Calu3 (cell line): Measurements from ENCODE around the gene ZC3H12C. TPM values are rescaled to one million over a fixed set of nuclear protein-coding genes. Genes with fewer than 3 reads are reported as not detected.

ENCODE experiments used
- BruUV-seq: library from RNA; stranded (reverse); fragments of 400-500 nt; replicated peaks from 2 replicates; lab custom pipeline; 2021; lab: Mats Ljungman, UMichigan
- CTCF ChIA-PET: fragments of 300-600 bp; sonication (Branson Sonifier 250); formaldehyde crosslinking; loops from one replicate; lab custom pipeline; 2022; ENCODE audit warnings: antibody characterized with exemption; lab: Charles Lee
- DNase-seq: peaks from one replicate; pipeline ENCODE4 v3.0.0; 2022
- H3K27ac Mint-ChIP-seq: one replicate; pipeline ENCODE4 v1.8.0; 2022; ENCODE audit warnings: mixed read lengths; ENCODE audit not compliant: unreplicated experiment
- H3K27me3 Mint-ChIP-seq: one replicate; pipeline ENCODE4 v1.8.0; 2022; ENCODE audit warnings: mixed read lengths; ENCODE audit not compliant: unreplicated experiment
- H3K36me3 Mint-ChIP-seq: one replicate; pipeline ENCODE4 v1.8.0; 2022; ENCODE audit warnings: mild to moderate bottlenecking, moderate library complexity, mixed read lengths; ENCODE audit not compliant: insufficient read depth, unreplicated experiment
- H3K4me1 Mint-ChIP-seq: one replicate; pipeline ENCODE4 v1.8.0; 2022; ENCODE audit warnings: mild to moderate bottlenecking, low read depth, mixed read lengths; ENCODE audit not compliant: unreplicated experiment
- H3K4me3 Mint-ChIP-seq: one replicate; pipeline ENCODE4 v1.8.0; 2022; ENCODE audit warnings: mild to moderate bottlenecking, low read depth, moderate library complexity, mixed read lengths; ENCODE audit not compliant: unreplicated experiment
- H3K9me3 Mint-ChIP-seq: one replicate; pipeline ENCODE4 v1.8.0; 2022; ENCODE audit warnings: low read depth, mixed read lengths; ENCODE audit not compliant: unreplicated experiment
- CTCF ChIP-seq: fragments of 200-600 bp; IDR thresholded peaks from one replicate; pipeline ENCODE4 v1.8.0; 2022; ENCODE audit warnings: antibody characterized with exemption; ENCODE audit not compliant: unreplicated experiment
- intact Hi-C: fragments of 100-400 bp; cut with micrococcal nuclease; formaldehyde crosslinking; loops from one replicate; pipeline ENCODE4 v1.10.0; 2022; ENCODE audit not compliant: unreplicated experiment
- total RNA-seq: library from RNA; stranded (reverse); gene quantifications from 2 replicates; pipeline ENCODE4 v1.2.3, GENCODE V29; 2022

Gene ZC3H12C
- total RNA-seq, 1 experiment from 2014 or later, result 14.1 TPM

DNA sequence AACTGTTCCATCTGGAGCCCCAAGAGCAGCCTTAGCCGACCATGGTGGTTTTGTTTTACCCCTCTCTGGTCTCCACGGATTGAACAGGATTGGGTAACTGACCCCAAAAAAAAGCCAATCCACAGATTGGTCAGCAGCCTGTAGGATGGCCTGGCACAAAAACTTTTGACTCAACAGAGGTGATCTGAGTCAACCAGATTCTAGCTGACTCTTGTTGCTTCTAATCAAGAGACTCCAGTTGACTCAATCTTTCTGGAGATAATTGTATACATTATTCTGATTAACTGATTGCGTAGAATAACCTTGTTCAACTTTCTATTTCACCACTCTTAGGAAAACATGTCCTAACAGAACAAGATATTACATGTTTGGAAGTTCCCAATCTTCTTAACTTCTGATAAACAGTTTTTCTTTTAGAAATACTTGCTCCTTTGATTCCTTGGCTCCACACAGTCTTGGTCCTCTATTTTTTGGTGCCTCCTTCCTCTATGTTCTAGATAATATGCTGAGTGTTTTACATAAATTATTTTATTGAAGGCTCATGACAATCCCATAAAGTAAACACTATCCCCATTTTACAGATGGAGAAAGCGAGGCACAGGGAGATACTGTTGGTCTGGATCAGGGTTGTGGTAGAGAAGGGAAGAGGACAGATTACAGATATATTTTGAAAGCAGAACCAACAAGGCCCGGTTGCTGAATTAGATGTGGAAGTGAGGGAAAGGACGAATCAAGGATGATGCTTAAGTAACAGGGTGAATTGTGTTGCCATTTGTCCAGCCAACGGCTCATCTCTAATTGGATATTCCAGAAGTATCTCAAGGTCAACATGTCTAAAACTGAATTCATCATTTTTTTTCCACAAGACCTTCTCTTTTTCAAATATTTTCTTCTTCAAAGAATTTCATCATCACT is 11.5 kb upstream of the ZC3H12C start:
- Mint-ChIP-seq H3K4me3 (no peak overlapping the region), H3K36me3 (no peaks in the 10 kb centered on the region), H3K27me3 (no peaks in the 10 kb centered on the region), H3K27ac (no peak overlapping the region), H3K4me1 (peaks cover 7% of the 10 kb centered on the region), H3K9me3 (peaks cover 3% of the 10 kb centered on the region)
- no peak for TF ChIP-seq CTCF
- no peak for DNase-seq
- CTCF ChIA-PET, result no interaction called here
- no TSS peak for BruUV-seq
- intact Hi-C loops, result no loop called here

- Mint-ChIP-seq H3K27ac (no peak overlapping the region), H3K4me1 (peaks cover 19% of the 10 kb centered on the region), H3K9me3 (peaks cover 3% of the 10 kb centered on the region), H3K27me3 (no peaks in the 10 kb centered on the region), H3K4me3 (no peak overlapping the region), H3K36me3 (no peaks in the 10 kb centered on the region)
- no peak for DNase-seq
- BruUV-seq, result no TSS peak
- CTCF ChIA-PET, result no interaction called here
- intact Hi-C loops, result no loop called here
- no peak for TF ChIP-seq CTCF
Observed at GRCh38 chr11:110082899-110083298, 10.3 kb upstream of the ZC3H12C start.

GRCh38 chr11:110085255-110085838 is 7.8 kb upstream of the ZC3H12C start:
- Mint-ChIP-seq H3K4me3 (no peak overlapping the region), H3K36me3 (no peaks in the 10 kb centered on the region), H3K9me3 (peaks cover 3% of the 10 kb centered on the region), H3K27ac (no peak overlapping the region), H3K4me1 (peaks cover 20% of the 10 kb centered on the region), H3K27me3 (no peaks in the 10 kb centered on the region)
- intact Hi-C loops, result no loop called here
- BruUV-seq, result no TSS peak
- CTCF ChIA-PET, result no interaction called here
- no peak for DNase-seq
- no peak for TF ChIP-seq CTCF

GRCh38 chr11:110086892-110087309 is 6.3 kb upstream of the ZC3H12C start:
- Mint-ChIP-seq H3K4me1 (peaks cover 20% of the 10 kb centered on the region), H3K27me3 (no peaks in the 10 kb centered on the region), H3K36me3 (no peaks in the 10 kb centered on the region), H3K9me3 (peaks cover 3% of the 10 kb centered on the region), H3K4me3 (no peak overlapping the region), H3K27ac (peak overlapping the region; percentile 66)
- peak; percentile 19 for DNase-seq
- intact Hi-C loops, result no loop called here
- CTCF ChIA-PET, result no interaction called here
- no peak for TF ChIP-seq CTCF
- BruUV-seq, result no TSS peak
